GM12891 (cell line): ENCODE data around the gene BPNT1. TPM values are rescaled to one million over a fixed set of nuclear protein-coding genes. Genes with fewer than 3 reads are reported as not detected.

ENCODE experiments used
- DNase-seq: peaks from one replicate; pipeline ENCODE4 v3.0.0; 2011; ENCODE audit warnings: low spot score; ENCODE audit not compliant: insufficient read length
- FAIRE-seq: peaks from 2 replicates; lab custom pipeline; 2011; peaks lifted over from hg19 to GRCh38; lab: Jason Lieb, UNC
- PAX5 ChIP-seq: IDR thresholded peaks from 2 replicates; pipeline ENCODE4 v1.6.1; 2011; ENCODE audit warnings: low read length, moderate library complexity, mild to moderate bottlenecking; ENCODE audit not compliant: insufficient read depth, severe bottlenecking
- POLR2A ChIP-seq: IDR thresholded peaks from 2 replicates; pipeline ENCODE4 v1.6.1; 2011; ENCODE audit warnings: low read depth, low read length, control low read depth
- POLR2AphosphoS5 ChIP-seq: IDR thresholded peaks from 2 replicates; pipeline ENCODE4 v1.6.1; 2011; ENCODE audit warnings: low read depth, low read length, control low read depth
- POU2F2 ChIP-seq: IDR thresholded peaks from 2 replicates; pipeline ENCODE4 v1.6.1; 2011; ENCODE audit warnings: low read depth, mild to moderate bottlenecking, control low read depth, low read length, moderate library complexity
- SPI1 ChIP-seq: IDR thresholded peaks from 2 replicates; pipeline ENCODE4 v1.6.1; 2011; ENCODE audit warnings: low read depth, low read length, control low read depth
- TAF1 ChIP-seq: IDR thresholded peaks from 2 replicates; pipeline ENCODE4 v1.6.1; 2011; ENCODE audit warnings: low read depth, low read length, control low read depth
- polyA plus RNA-seq: library from polyadenylated mRNA; unstranded; fragments of >200 nt; gene quantifications from one replicate; pipeline ENCODE4 v1.2.1, GENCODE V29; 2012; ENCODE audit warnings: low read depth, missing spikeins, inconsistent platforms; ENCODE audit not compliant: missing spikeins

BPNT1 gene
- 43.0 TPM for polyA plus RNA-seq

GRCh38 chr1:220089650-220090556 is at the start of gene BPNT1:
TSS of gene BPNT1 (minus strand) at chr1:220089788. CDS start at chr1:220079846, 9,942 bp downstream.
- FAIRE-seq: peak; percentile 94
- peak; percentile 48 for DNase-seq
- TF ChIP-seq POLR2A: peak; percentile 84
- peak; percentile 53; the same call in 1 of the 2 replicates for TF ChIP-seq POU2F2
- TF ChIP-seq POLR2AphosphoS5: peak; percentile 76
- no peak for TF ChIP-seq PAX5
- peak; percentile 69; the same call in 1 of the 2 replicates for TF ChIP-seq TAF1
- no peak for TF ChIP-seq SPI1

GRCh38 chr1:220137019-220137786 is 47.6 kb upstream of the BPNT1 start:
- DNase-seq: no peak
- TF ChIP-seq PAX5 (no peak), POLR2AphosphoS5 (no peak), POU2F2 (no peak), POLR2A (no peak), SPI1 (no peak), TAF1 (no peak)
- no peak for FAIRE-seq

GRCh38 chr1:220135755-220136154 is 46.2 kb upstream of the BPNT1 start:
- FAIRE-seq: no peak
- DNase-seq: no peak
- TF ChIP-seq POU2F2 (no peak), POLR2A (no peak), TAF1 (no peak), POLR2AphosphoS5 (no peak)

- TF ChIP-seq TAF1 (no peak), POLR2AphosphoS5 (no peak), POLR2A (no peak), PAX5 (no peak), POU2F2 (no peak), SPI1 (no peak)
- FAIRE-seq: no peak
- no peak for DNase-seq
Measured at GRCh38 chr1:220129479-220130210, 40.1 kb upstream of the BPNT1 start.

- no peak for TF ChIP-seq POLR2AphosphoS5
- TF ChIP-seq POU2F2: no peak
- TF ChIP-seq SPI1: no peak
- TF ChIP-seq PAX5: no peak
- no peak for TF ChIP-seq POLR2A
- no peak for TF ChIP-seq TAF1
- DNase-seq (no peak), FAIRE-seq (no peak)
Measured at GRCh38 chr1:220127076-220127475, 37.5 kb upstream of the BPNT1 start.

GRCh38 chr1:220124542-220124941 is 35.0 kb upstream of the BPNT1 start:
- DNase-seq (no peak), FAIRE-seq (peak; percentile 40)
- TF ChIP-seq TAF1: no peak
- TF ChIP-seq SPI1: no peak
- no peak for TF ChIP-seq POLR2AphosphoS5
- no peak for TF ChIP-seq POU2F2
- TF ChIP-seq POLR2A: no peak
- TF ChIP-seq PAX5: no peak

GRCh38 chr1:220123889-220124288 is 34.3 kb upstream of the BPNT1 start:
- FAIRE-seq (peak; percentile 57), DNase-seq (no peak)
- TF ChIP-seq POLR2A (no peak), POU2F2 (no peak), POLR2AphosphoS5 (no peak), TAF1 (no peak), SPI1 (no peak), PAX5 (no peak)

GRCh38 chr1:220123066-220123465 is 33.5 kb upstream of the BPNT1 start:
- TF ChIP-seq POLR2A: no peak
- FAIRE-seq (no peak), DNase-seq (no peak)
